Activated naive CD4-positive, alpha-beta T cell treated with anti-CD3 and anti-CD28 coated beads for 36 hours (primary cell): ENCODE measurements around the gene EPHA2. TPM values are rescaled to one million over a fixed set of nuclear protein-coding genes. Genes with fewer than 3 reads are reported as not detected.
A peak's percentile ranks its signal among the peaks of the same experiment; 100 is the strongest.

Source experiments
- CTCF ChIA-PET: fragments of 350-600 bp; sonication (Branson Sonifier 250); formaldehyde crosslinking; loops from one replicate; lab custom pipeline; 2021; ENCODE audit warnings: antibody characterized with exemption; lab: Charles Lee
- DNase-seq: peaks from one replicate; pipeline ENCODE4 v3.0.0-alpha.2; 2020
- H3K27ac Mint-ChIP-seq: one replicate; pipeline ENCODE4 v1.8.0; 2021; ENCODE audit warnings: mild to moderate bottlenecking, mixed read lengths
- H3K27me3 Mint-ChIP-seq: one replicate; pipeline ENCODE4 v1.8.0; 2021; ENCODE audit warnings: low read depth, mixed read lengths
- H3K36me3 Mint-ChIP-seq: one replicate; pipeline ENCODE4 v1.8.0; 2021; ENCODE audit warnings: low read depth, mixed read lengths
- H3K4me1 Mint-ChIP-seq: one replicate; pipeline ENCODE4 v1.8.0; 2021; ENCODE audit warnings: low read depth, mixed read lengths
- H3K4me3 Mint-ChIP-seq: one replicate; pipeline ENCODE4 v1.8.0; 2021; ENCODE audit warnings: mild to moderate bottlenecking, moderate library complexity, mixed read lengths
- H3K9me3 Mint-ChIP-seq: one replicate; pipeline ENCODE4 v1.8.0; 2021; ENCODE audit warnings: mixed read lengths
- intact Hi-C: fragments of 100-400 bp; cut with micrococcal nuclease; formaldehyde crosslinking; loops from one replicate; pipeline ENCODE4 v1.15.1; 2023
- total RNA-seq, 2 experiments: library from RNA; stranded (reverse); gene quantifications; one replicate each; pipeline ENCODE4 v1.2.3, GENCODE V29; 2021

EPHA2 gene
- total RNA-seq, 2 experiments from 2014 or later: 0.29 to 0.54 TPM

- no peaks in the 10 kb centered on the region for H3K27me3 Mint-ChIP-seq
- H3K27ac Mint-ChIP-seq: no peak overlapping the region
- intact Hi-C loops: no loop called here
- no peak overlapping the region for H3K4me3 Mint-ChIP-seq
- H3K4me1 Mint-ChIP-seq: no peaks in the 10 kb centered on the region
- no peak for DNase-seq
- no peaks in the 10 kb centered on the region for H3K36me3 Mint-ChIP-seq
- H3K9me3 Mint-ChIP-seq: no peaks in the 10 kb centered on the region
- CTCF ChIA-PET: no interaction called here
Observed at GRCh38 chr1:16095447-16095846, 60.4 kb downstream of the EPHA2 start.

- H3K27ac Mint-ChIP-seq: no peak overlapping the region
- H3K36me3 Mint-ChIP-seq: no peaks in the 10 kb centered on the region
- no peaks in the 10 kb centered on the region for H3K27me3 Mint-ChIP-seq
- no peak for DNase-seq
- CTCF ChIA-PET: interaction anchor here (0.6 kb wide), 2 partner anchors 32 to 492 kb away, joined by 3 read pairs; no protein-coding TSS in a partner anchor
- no peaks in the 10 kb centered on the region for H3K9me3 Mint-ChIP-seq
- intact Hi-C loops: no loop called here
- no peak overlapping the region for H3K4me3 Mint-ChIP-seq
- H3K4me1 Mint-ChIP-seq: no peaks in the 10 kb centered on the region
Observed at GRCh38 chr1:16094453-16095158, 61.3 kb downstream of the EPHA2 start.

- intact Hi-C loops: no loop called here
- H3K4me3 Mint-ChIP-seq: no peak overlapping the region
- H3K9me3 Mint-ChIP-seq: no peaks in the 10 kb centered on the region
- no peaks in the 10 kb centered on the region for H3K4me1 Mint-ChIP-seq
- H3K27me3 Mint-ChIP-seq: no peaks in the 10 kb centered on the region
- no peak overlapping the region for H3K27ac Mint-ChIP-seq
- H3K36me3 Mint-ChIP-seq: no peaks in the 10 kb centered on the region
- CTCF ChIA-PET: interaction anchor here (0.6 kb wide), 2 partner anchors 33 to 493 kb away, joined by 3 read pairs; no protein-coding TSS in a partner anchor
- DNase-seq: no peak
Observed at GRCh38 chr1:16093611-16094010, 62.3 kb downstream of the EPHA2 start.

GRCh38 chr1:16092923-16093511, 62.9 kb downstream of the EPHA2 start:
- H3K4me3 Mint-ChIP-seq: no peak overlapping the region
- no peaks in the 10 kb centered on the region for H3K27me3 Mint-ChIP-seq
- intact Hi-C loops: no loop called here
- no peaks in the 10 kb centered on the region for H3K4me1 Mint-ChIP-seq
- CTCF ChIA-PET: interaction anchor here (1.8 kb wide), 1 partner anchor 14 kb away, joined by 6 read pairs; no protein-coding TSS in a partner anchor
- H3K9me3 Mint-ChIP-seq: no peaks in the 10 kb centered on the region
- DNase-seq: no peak
- no peaks in the 10 kb centered on the region for H3K36me3 Mint-ChIP-seq
- no peak overlapping the region for H3K27ac Mint-ChIP-seq

- Mint-ChIP-seq H3K4me3 (no peak overlapping the region), H3K36me3 (no peaks in the 10 kb centered on the region), H3K4me1 (no peaks in the 10 kb centered on the region), H3K27me3 (no peaks in the 10 kb centered on the region), H3K9me3 (no peaks in the 10 kb centered on the region), H3K27ac (no peak overlapping the region)
- DNase-seq: no peak
- CTCF ChIA-PET: interaction anchor here (1.8 kb wide), 1 partner anchor 13 kb away, joined by 6 read pairs; no protein-coding TSS in a partner anchor
- intact Hi-C loops: no loop called here
Observed at GRCh38 chr1:16092097-16092922, 63.6 kb downstream of the EPHA2 start.

GRCh38 chr1:16091296-16091695, 64.6 kb downstream of the EPHA2 start:
- no peaks in the 10 kb centered on the region for H3K36me3 Mint-ChIP-seq
- no peaks in the 10 kb centered on the region for H3K9me3 Mint-ChIP-seq
- H3K4me3 Mint-ChIP-seq: no peak overlapping the region
- CTCF ChIA-PET: interaction anchor here (1.8 kb wide), 1 partner anchor 12 kb away, joined by 6 read pairs; no protein-coding TSS in a partner anchor
- H3K27ac Mint-ChIP-seq: no peak overlapping the region
- intact Hi-C loops: no loop called here
- H3K4me1 Mint-ChIP-seq: no peaks in the 10 kb centered on the region
- H3K27me3 Mint-ChIP-seq: no peaks in the 10 kb centered on the region
- no peak for DNase-seq

GRCh38 chr1:16090076-16090826, 65.6 kb downstream of the EPHA2 start:
- peak; percentile 3 for DNase-seq
- intact Hi-C loops: no loop called here
- Mint-ChIP-seq H3K27ac (no peak overlapping the region), H3K9me3 (no peaks in the 10 kb centered on the region), H3K4me1 (no peaks in the 10 kb centered on the region), H3K36me3 (no peaks in the 10 kb centered on the region), H3K27me3 (no peaks in the 10 kb centered on the region), H3K4me3 (no peak overlapping the region)
- CTCF ChIA-PET: no interaction called here

GRCh38 chr1:16088996-16089395, 66.9 kb downstream of the EPHA2 start:
- CTCF ChIA-PET: no interaction called here
- Mint-ChIP-seq H3K27ac (no peak overlapping the region), H3K9me3 (no peaks in the 10 kb centered on the region)

GRCh38 chr1:16088351-16088911, 67.4 kb downstream of the EPHA2 start:
- Mint-ChIP-seq H3K36me3 (no peaks in the 10 kb centered on the region), H3K9me3 (no peaks in the 10 kb centered on the region), H3K4me1 (no peaks in the 10 kb centered on the region), H3K4me3 (no peak overlapping the region), H3K27ac (no peak overlapping the region), H3K27me3 (no peaks in the 10 kb centered on the region)
- intact Hi-C loops: no loop called here
- CTCF ChIA-PET: no interaction called here
- peak; percentile 3 for DNase-seq

More at GRCh38 chr1:16088996-16089395, 66.9 kb downstream of the EPHA2 start:
- no peaks in the 10 kb centered on the region for H3K4me1 Mint-ChIP-seq
- DNase-seq: peak; percentile 1
- no peaks in the 10 kb centered on the region for H3K27me3 Mint-ChIP-seq
- intact Hi-C loops: no loop called here
- no peak overlapping the region for H3K4me3 Mint-ChIP-seq
- H3K36me3 Mint-ChIP-seq: no peaks in the 10 kb centered on the region

- DNase-seq: peak; percentile 1
- intact Hi-C loops: no loop called here
- CTCF ChIA-PET: no interaction called here
- Mint-ChIP-seq H3K4me1 (no peaks in the 10 kb centered on the region), H3K9me3 (no peaks in the 10 kb centered on the region), H3K27me3 (no peaks in the 10 kb centered on the region), H3K4me3 (no peak overlapping the region), H3K27ac (no peak overlapping the region), H3K36me3 (no peaks in the 10 kb centered on the region)
Observed at GRCh38 chr1:16087733-16088132, 68.1 kb downstream of the EPHA2 start.

GRCh38 chr1:16085522-16085921, 70.3 kb downstream of the EPHA2 start:
- DNase-seq: no peak
- no peak overlapping the region for H3K4me3 Mint-ChIP-seq
- no peaks in the 10 kb centered on the region for H3K9me3 Mint-ChIP-seq
- H3K27ac Mint-ChIP-seq: no peak overlapping the region
- no peaks in the 10 kb centered on the region for H3K4me1 Mint-ChIP-seq
- intact Hi-C loops: no loop called here
- H3K27me3 Mint-ChIP-seq: no peaks in the 10 kb centered on the region
- CTCF ChIA-PET: interaction anchor here (1.1 to 8.7 kb wide), 3 partner anchors 12 to 104 kb away, joined by 4 to 243 read pairs (median 4); partner anchors contain the start of gene FAM131C
- H3K36me3 Mint-ChIP-seq: no peaks in the 10 kb centered on the region
